GM12878 (cell line): ENCODE data around the gene ANAPC10. TPM values are rescaled to one million over a fixed set of nuclear protein-coding genes. Genes with fewer than 3 reads are reported as not detected.

ENCODE experiments used
- ATAC-seq: fragments of 200-7000 bp; cut with Tn5 transposase; 3 replicates; pipeline ENCODE4 v1.9.1; 2020; ENCODE audit warnings: mild to moderate bottlenecking, moderate library complexity
- BruUV-seq: library from RNA; stranded (reverse); fragments of 400-500 nt; replicated peaks from 2 replicates; lab custom pipeline; 2021; lab: Mats Ljungman, UMichigan
- CTCF ChIA-PET: fragments of 300-600 bp; sonication (Branson Sonifier 250); formaldehyde crosslinking; extraction: SDS; loops from one replicate; lab custom pipeline; 2021; ENCODE audit warnings: inconsistent platforms; lab: Yijun Ruan, JAX
- POLR2A ChIA-PET: fragments of 350-600 bp; formaldehyde crosslinking; extraction: SDS; loops from one replicate; lab custom pipeline; 2021; ENCODE audit warnings: inconsistent platforms; lab: Charles Lee
- RAD21 ChIA-PET: fragments of 300-600 bp; sonication (Branson Sonifier 250); formaldehyde crosslinking; loops from one replicate; lab custom pipeline; 2023; ENCODE audit warnings: antibody characterized with exemption; ENCODE audit not compliant: unreplicated experiment; lab: Charles Lee
- SMC1A ChIA-PET: fragments of 300-600 bp; sonication (Branson Sonifier 250); formaldehyde crosslinking; loops from one replicate; lab custom pipeline; 2023; ENCODE audit not compliant: unreplicated experiment, uncharacterized antibody; lab: Charles Lee
- DNase-seq: peaks from one replicate; pipeline ENCODE4 v3.0.0-alpha.2; 2011; ENCODE audit warnings: low read depth, low spot score
- FAIRE-seq: peaks from 3 replicates; lab custom pipeline; 2011; peaks lifted over from hg19 to GRCh38; lab: Jason Lieb, UNC
- H2AFZ ChIP-seq: 2 replicates; pipeline ENCODE4 v1.6.0; 2011; ENCODE audit warnings: low read depth, low read length, control low read depth; ENCODE audit not compliant: control insufficient read depth
- H3K27ac ChIP-seq: 2 replicates; pipeline ENCODE4 v1.5.1; 2011; ENCODE audit warnings: control low read depth; ENCODE audit not compliant: control insufficient read depth, insufficient read depth
- H3K27me3 ChIP-seq, 2 experiments: replicated peaks in 1 of 2; 2 replicates each; pipeline versions ENCODE4 v1.6.0 to v1.6.1; 2011; ENCODE audit warnings: low read length in 1 of 2; ENCODE audit not compliant: control insufficient read depth in 2 of 2, insufficient read depth in 2 of 2
- H3K36me3 ChIP-seq, 2 experiments: 2 replicates each; pipeline ENCODE4 v1.5.1; 2011; ENCODE audit warnings: low read length in 1 of 2; ENCODE audit not compliant: control insufficient read depth in 2 of 2, insufficient read depth in 2 of 2
- H3K4me1 ChIP-seq: 2 replicates; pipeline ENCODE4 v1.6.1; 2011; ENCODE audit warnings: mild to moderate bottlenecking, low read length, moderate library complexity, mixed read lengths; ENCODE audit not compliant: control insufficient read depth, insufficient read depth
- H3K4me2 ChIP-seq: 2 replicates; pipeline ENCODE4 v1.6.0; 2011; ENCODE audit warnings: control low read depth; ENCODE audit not compliant: control insufficient read depth, insufficient read depth
- H3K4me3 ChIP-seq: fragments of 200-600 bp; sonication (generic); 2 replicates; pipeline ENCODE4 v1.5.1; 2016
- H3K79me2 ChIP-seq: 2 replicates; pipeline ENCODE4 v1.6.0; 2011; ENCODE audit warnings: low read length; ENCODE audit not compliant: control insufficient read depth, insufficient read depth
- H3K9ac ChIP-seq: 2 replicates; pipeline ENCODE4 v1.8.0; 2011; ENCODE audit warnings: low read length, control low read depth, mixed read lengths; ENCODE audit not compliant: control insufficient read depth, insufficient read depth
- H3K9me3 ChIP-seq: replicated peaks from 3 replicates; pipeline ENCODE4 v1.5.1; 2011; ENCODE audit warnings: mild to moderate bottlenecking, low read length; ENCODE audit not compliant: control insufficient read depth, insufficient read depth
- H4K20me1 ChIP-seq: 2 replicates; pipeline ENCODE4 v1.6.0; 2011; ENCODE audit not compliant: control insufficient read depth, insufficient read depth
- BCLAF1 ChIP-seq: fragments of 450-650 bp; IDR thresholded peaks from 2 replicates; pipeline ENCODE4 v1.6.1; 2017; ENCODE audit warnings: antibody characterized with exemption, mild to moderate bottlenecking, moderate library complexity
- IRF5 ChIP-seq: fragments of 450-650 bp; IDR thresholded peaks from 2 replicates; pipeline ENCODE4 v1.6.1; 2017; ENCODE audit warnings: borderline replicate concordance
- RCOR1 ChIP-seq: conservative IDR thresholded peaks from 2 replicates; pipeline ENCODE4 v1.6.1; 2012; ENCODE audit warnings: low read depth, low read length, improper control_type of control experiment
- RELB ChIP-seq: fragments of 450-650 bp; IDR thresholded peaks from 2 replicates; pipeline ENCODE4 v1.6.1; 2017; ENCODE audit warnings: low read depth, mild to moderate bottlenecking, moderate library complexity
- TARDBP ChIP-seq: IDR thresholded peaks from 2 replicates; pipeline ENCODE4 v1.6.1; 2016; ENCODE audit warnings: borderline replicate concordance
- TCF12 ChIP-seq: IDR thresholded peaks from 2 replicates; pipeline ENCODE4 v1.6.1; 2011; ENCODE audit warnings: low read depth, mild to moderate bottlenecking, low read length
- WGBS: methylation state at CpG from one replicate; pipeline ENCODE4 v1.1.6; 2016; ENCODE audit warnings: low lambda C conversion rate; ENCODE audit not compliant: insufficient replicate concordance, insufficient coverage; ENCODE audit errors: missing lambda C conversion rate; 5-methylcytosine and 5-hydroxymethylcytosine counted together
- in situ Hi-C: fragments of 300-500 bp; cut with MboI; formaldehyde crosslinking; loops from 9 replicates; pipeline ENCODE4 v1.14.3; 2018; ENCODE audit warnings: mixed read lengths
- intact Hi-C: fragments of 100-400 bp; cut with micrococcal nuclease; formaldehyde crosslinking; loops from one replicate; pipeline ENCODE4 v1.14.2; 2022; ENCODE audit not compliant: unreplicated experiment
- polyA plus RNA-seq, 11 experiments: library from polyadenylated mRNA; depleted of rRNA in 4 of 11; unstranded in 6 of 11; stranded (reverse) in 5 of 11; fragments of >200 nt; fragmentation: Nextera tagmentation in 4 of 11; fragmentation: Illumina TruSeq in 1 of 11; extraction: Ambion mirVana in 4 of 11; extraction: Trizol in 1 of 11; gene quantifications; 1 replicate in 1 of 11; 2 replicates in 10 of 11; pipeline versions ENCODE4 v1.2.1 to v1.2.3, GENCODE V29; 2011 to 2016; ENCODE audit warnings: inconsistent platforms in 2 of 11, missing spikeins in 2 of 11, low read depth in 1 of 11
- total RNA-seq, 4 experiments: library from RNA; depleted of rRNA in 3 of 4; stranded (reverse); fragments of >200 nt in 3 of 4; fragmentation: Illumina TruSeq in 1 of 4; extraction: Trizol in 1 of 4; gene quantifications; 2 replicates each; pipeline versions ENCODE4 v1.2.1 to v1.2.3, GENCODE V29; 2013 to 2021

ANAPC10 gene
- total and polyA plus RNA-seq, 10 of the 15 experiments (the other 5 are each of a cell fraction or from before 2014, with no cell fraction given), result 23.8 to 73.7 (median 48.5) TPM

GRCh38 chr4:144948421-144948820, 149.6 kb downstream of the ANAPC10 start:
- H3K27ac ChIP-seq, result no peak overlapping the region
- H3K4me1 ChIP-seq, result no peaks in the 10 kb centered on the region
- H2AFZ ChIP-seq, result no peak overlapping the region
- 36% methylated on average over 5 of the region's 5 CpGs for WGBS
- RAD21 ChIA-PET, result interaction anchor here (0.9 kb wide), 1 partner anchor 461 kb away, joined by 3 read pairs; no protein-coding TSS in a partner anchor
- BruUV-seq, result no TSS peak
- CTCF ChIA-PET, result interaction anchor here (1.2 kb wide), 1 partner anchor 90 kb away, joined by 3 read pairs; no protein-coding TSS in a partner anchor
- SMC1A ChIA-PET, result no interaction called here
- no peaks in the 10 kb centered on the region for H3K27me3 ChIP-seq
- H3K4me2 ChIP-seq, result no peak overlapping the region
- no peak for DNase-seq
- H3K9me3 ChIP-seq, result no peaks in the 10 kb centered on the region; the same call in 1 of the 3 replicates
- intact Hi-C loops, result no loop called here
- POLR2A ChIA-PET, result no interaction called here
- no peaks in the 10 kb centered on the region for H4K20me1 ChIP-seq
- H3K36me3 ChIP-seq, result no peaks in the 10 kb centered on the region
- TF ChIP-seq TARDBP (no peak), TCF12 (no peak), IRF5 (no peak), RCOR1 (no peak)
- TF ChIP-seq, all 136 proteins: peak for 0
- Histone ChIP-seq H3K9ac (no peak overlapping the region), H3K4me3 (no peak overlapping the region), H3K79me2 (no peaks in the 10 kb centered on the region)
- ATAC-seq (no peak), FAIRE-seq (no peak)
- in situ Hi-C loops, result no loop called here

GRCh38 chr4:144948009-144948408, 150.0 kb downstream of the ANAPC10 start:
- H3K4me3 ChIP-seq, result no peak overlapping the region
- H3K27me3 ChIP-seq, result no peaks in the 10 kb centered on the region
- H3K36me3 ChIP-seq, result no peaks in the 10 kb centered on the region
- no peak overlapping the region for H3K27ac ChIP-seq
- H2AFZ ChIP-seq, result no peak overlapping the region
- ATAC-seq (no peak), DNase-seq (no peak), FAIRE-seq (no peak)
- intact Hi-C loops (no loop called here), in situ Hi-C loops (no loop called here)
- H4K20me1 ChIP-seq, result no peaks in the 10 kb centered on the region
- H3K9me3 ChIP-seq, result no peaks in the 10 kb centered on the region; the same call in 1 of the 3 replicates
- H3K4me2 ChIP-seq, result no peak overlapping the region
- CTCF ChIA-PET, result interaction anchor here (1.2 kb wide), 1 partner anchor 90 kb away, joined by 3 read pairs; no protein-coding TSS in a partner anchor
- no peaks in the 10 kb centered on the region for H3K79me2 ChIP-seq
- H3K9ac ChIP-seq, result no peak overlapping the region
- POLR2A ChIA-PET, result no interaction called here
- SMC1A ChIA-PET, result interaction anchor here (1.0 kb wide), 1 partner anchor 10 kb away, joined by 3 read pairs; no protein-coding TSS in a partner anchor
- TF ChIP-seq RELB (no peak), BCLAF1 (no peak)
- no peaks in the 10 kb centered on the region for H3K4me1 ChIP-seq
- no TSS peak for BruUV-seq
- RAD21 ChIA-PET, result interaction anchor here (0.9 kb wide), 1 partner anchor 461 kb away, joined by 3 read pairs; no protein-coding TSS in a partner anchor
- 54% methylated on average over 2 of the region's 2 CpGs for WGBS
